Esophagus squamous epithelium (tissue), 5 donors: ENCODE measurements around the gene RAET1G. TPM values are rescaled to one million over a fixed set of nuclear protein-coding genes. Genes with fewer than 3 reads are reported as not detected.
A peak's percentile ranks its signal among the peaks of the same experiment; 100 is the strongest.
"Not testable (repeated sequence)": the region's sequence is repeated elsewhere in the genome, so short reads cannot be mapped to it uniquely, and the experiment has no call there.

ENCODE experiments used
- DNase-seq: peaks from one replicate; lab custom pipeline; 2025; lab: John Stamatoyannopoulos, UW
- H3K27ac ChIP-seq, 4 donors: fragments of 200-600 bp; sonication (generic); one replicate each; pipeline ENCODE4 v1.5.1; 2016 to 2019; ENCODE audit warnings: mild to moderate bottlenecking in 1 of 4
- H3K27me3 ChIP-seq, 4 donors: fragments of 200-600 bp; sonication (generic); 1 replicate in 3 of 4; 2 replicates in 1 of 4; pipeline versions ENCODE4 v1.5.1 to v1.6.0; 2017 to 2021; ENCODE audit warnings: antibody characterized with exemption in 1 of 4
- H3K36me3 ChIP-seq, 3 donors: fragments of 200-600 bp; sonication (generic); one replicate each; pipeline ENCODE4 v1.5.1; 2016 to 2019
- H3K4me1 ChIP-seq, 3 donors: fragments of 200-600 bp; sonication (generic); one replicate each; pipeline ENCODE4 v1.5.1; 2017 to 2019
- H3K4me3 ChIP-seq, 4 donors: fragments of 200-600 bp; sonication (generic); 1 replicate in 3 of 4; 2 replicates in 1 of 4; pipeline ENCODE4 v1.5.1; 2016 to 2019; ENCODE audit warnings: mild to moderate bottlenecking in 2 of 4, moderate library complexity in 1 of 4
- H3K9me3 ChIP-seq, 3 donors: fragments of 200-600 bp; sonication (generic); one replicate each; pipeline ENCODE4 v1.5.1; 2016 to 2019
- CTCF ChIP-seq, 6 experiments: fragments of 450-650 bp in 4 of 6; fragments of 200-600 bp in 2 of 6; sonication (generic) in 2 of 6; IDR thresholded peaks; one replicate each; pipeline ENCODE4 v1.5.1; 2016 to 2019; ENCODE audit warnings: antibody characterized with exemption in 6 of 6, mild to moderate bottlenecking in 4 of 6, moderate library complexity in 4 of 6
- POLR2A ChIP-seq, 4 donors: fragments of 450-650 bp; IDR thresholded peaks; one replicate each; pipeline ENCODE4 v1.6.1; 2017; ENCODE audit warnings: antibody characterized with exemption in 4 of 4, mild to moderate bottlenecking in 4 of 4, moderate library complexity in 3 of 4
- WGBS, 2 donors: methylation state at CpG; one replicate each; pipeline ENCODE4 v1.1.5; 2018; 5-methylcytosine and 5-hydroxymethylcytosine counted together
- intact Hi-C: fragments of 100-400 bp; cut with DNase I; formaldehyde crosslinking; loops from one replicate; pipeline ENCODE4 v1.15.0; 2022
- total RNA-seq, 4 donors: library from RNA; depleted of rRNA; stranded (reverse); fragments of >200 nt; gene quantifications; one replicate each; pipeline ENCODE4 v1.1.0, GENCODE V29; 2016
- donor health status: DM: yes; HTN: yes; CAD: no.

RAET1G gene
- total RNA-seq, 4 donors from 2014 or later: 9.0 to 26.8 (median 13.5) TPM

DNA sequence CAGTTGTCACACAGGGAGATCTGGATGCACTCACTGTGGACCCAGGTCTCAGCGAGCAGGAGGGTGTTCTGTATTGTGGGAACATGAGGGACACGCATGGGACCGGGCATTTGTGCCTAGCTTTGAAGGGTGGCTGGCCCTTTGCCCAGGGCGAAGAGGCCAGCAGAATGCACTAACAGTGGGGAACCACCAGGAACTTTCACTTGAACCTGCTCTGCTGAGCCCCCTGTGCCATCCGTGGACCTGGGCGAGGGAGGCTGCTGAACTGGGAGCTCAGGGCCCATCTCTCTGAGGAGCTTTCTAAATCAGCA, 17.7 kb upstream of the RAET1G start:
- Histone ChIP-seq H3K36me3 (no peaks in the 10 kb centered on the region), H3K27ac (no peak overlapping the region), H3K9me3 (no peaks in the 10 kb centered on the region), H3K4me1 (peaks cover 20 to 40% (median 24%) of the 10 kb centered on the region in 3 donors), H3K27me3 (peaks cover 8 to 74% (median 35%) of the 10 kb centered on the region in 4 donors), H3K4me3 (no peak overlapping the region)
- 41 to 43% methylated on average over 3 to 6 of the region's 6 CpGs for WGBS, 2 donors
- DNase-seq: no peak
- intact Hi-C loops: no loop called here
- TF ChIP-seq CTCF (IDR thresholded peaks at IDR 0.05): no peak
- TF ChIP-seq POLR2A (IDR thresholded peaks at IDR 0.05): no peak

GRCh38 chr6:149939909-149940671, 17.2 kb upstream of the RAET1G start:
- WGBS, 2 donors: 21 to 22% methylated on average over 4 to 5 of the region's 6 CpGs
- intact Hi-C loops: loop anchor here (5.0 to 10.0 kb wide), 2 partner anchors 77 to 465 kb away; no protein-coding TSS in a partner anchor

DNA sequence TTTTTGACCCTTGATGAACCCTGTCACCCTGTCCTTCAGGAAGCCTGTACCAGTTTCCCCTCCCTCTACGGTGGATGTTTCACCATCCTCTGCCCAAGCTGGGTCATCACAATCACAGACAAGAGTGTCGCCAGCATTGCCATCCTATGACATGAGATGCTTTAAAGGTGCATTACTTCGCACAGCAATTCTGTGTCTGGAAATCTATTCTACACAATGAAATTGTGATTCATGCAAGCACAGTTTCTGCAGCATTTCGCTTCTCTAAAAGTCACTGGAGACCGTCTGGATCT, 16.4 kb upstream of the RAET1G start:
- TF ChIP-seq CTCF (IDR thresholded peaks at IDR 0.05): no peak
- no peak for TF ChIP-seq POLR2A (IDR thresholded peaks at IDR 0.05)

More at GRCh38 chr6:149939909-149940671, 17.2 kb upstream of the RAET1G start:
- H3K9me3 ChIP-seq: no peaks in the 10 kb centered on the region
- peaks cover 8 to 80% (median 36%) of the 10 kb centered on the region in 4 donors for H3K27me3 ChIP-seq
- H3K4me3 ChIP-seq: no peak overlapping the region
- peaks cover 20 to 40% (median 24%) of the 10 kb centered on the region in 3 donors for H3K4me1 ChIP-seq
- no peak for DNase-seq
- no peak overlapping the region for H3K27ac ChIP-seq
- H3K36me3 ChIP-seq: no peaks in the 10 kb centered on the region
- TF ChIP-seq POLR2A (IDR thresholded peaks at IDR 0.05) (no peak), CTCF (IDR thresholded peaks at IDR 0.05) (no peak)

GRCh38 chr6:149938571-149939355, 15.8 kb upstream of the RAET1G start:
- Histone ChIP-seq H3K4me1 (peaks cover 20 to 40% (median 24%) of the 10 kb centered on the region in 3 donors), H3K27ac (no peak overlapping the region), H3K9me3 (no peaks in the 10 kb centered on the region), H3K27me3 (peaks cover 8 to 93% (median 36%) of the 10 kb centered on the region in 4 donors), H3K4me3 (peak overlapping the region; percentile 28 to 66 (median 53)), H3K36me3 (no peaks in the 10 kb centered on the region)
- no peak for TF ChIP-seq CTCF (IDR thresholded peaks at IDR 0.05)
- no peak for TF ChIP-seq POLR2A (IDR thresholded peaks at IDR 0.05)
- WGBS, 2 donors: 2 to 3% methylated on average over 21 to 29 of the region's 58 CpGs
- intact Hi-C loops: loop anchor here (5.0 to 10.0 kb wide), 2 partner anchors 79 to 466 kb away; no protein-coding TSS in a partner anchor
- DNase-seq: no peak

More for the DNA sequence above, 16.4 kb upstream of the RAET1G start:
- no peak overlapping the region for H3K4me3 ChIP-seq
- 36 to 55% methylated on average over 5 of the region's 5 CpGs for WGBS, 2 donors
- H3K9me3 ChIP-seq: no peaks in the 10 kb centered on the region
- intact Hi-C loops: loop anchor here (5.0 to 10.0 kb wide), 2 partner anchors 78 to 465 kb away; no protein-coding TSS in a partner anchor
- H3K27ac ChIP-seq: no peak overlapping the region
- peaks cover 8 to 88% (median 36%) of the 10 kb centered on the region in 4 donors for H3K27me3 ChIP-seq
- no peaks in the 10 kb centered on the region for H3K36me3 ChIP-seq
- H3K4me1 ChIP-seq: peaks cover 20 to 40% (median 24%) of the 10 kb centered on the region in 3 donors
- DNase-seq: no peak

- DNase-seq: not testable (repeated sequence)
- H3K27me3 ChIP-seq: peaks cover 8 to 99% (median 36%) of the 10 kb centered on the region in 4 donors
- intact Hi-C loops: loop anchor here (5.0 to 10.0 kb wide), 2 partner anchors 79 to 467 kb away; no protein-coding TSS in a partner anchor
Observed at GRCh38 chr6:149938013-149938570, 15.2 kb upstream of the RAET1G start.

More at GRCh38 chr6:149938013-149938570, 15.2 kb upstream of the RAET1G start:
- Histone ChIP-seq H3K4me1 (peaks cover 20 to 40% (median 24%) of the 10 kb centered on the region in 3 donors), H3K4me3 (peak overlapping the region; percentile 28 to 66 (median 53))
- H3K27ac ChIP-seq, H3K36me3 ChIP-seq, H3K9me3 ChIP-seq: not testable (repeated sequence)
- 0% methylated on average over 1 to 2 of the region's 20 CpGs for WGBS, 2 donors
